Fibroblast of gingiva (primary cell): Measurements from ENCODE around the gene RAPGEF4.

ENCODE experiments used
- DNase-seq: peaks from one replicate; pipeline ENCODE4 v3.0.0-alpha.2; 2011; ENCODE audit warnings: low read depth

RAPGEF4 gene

DNA sequence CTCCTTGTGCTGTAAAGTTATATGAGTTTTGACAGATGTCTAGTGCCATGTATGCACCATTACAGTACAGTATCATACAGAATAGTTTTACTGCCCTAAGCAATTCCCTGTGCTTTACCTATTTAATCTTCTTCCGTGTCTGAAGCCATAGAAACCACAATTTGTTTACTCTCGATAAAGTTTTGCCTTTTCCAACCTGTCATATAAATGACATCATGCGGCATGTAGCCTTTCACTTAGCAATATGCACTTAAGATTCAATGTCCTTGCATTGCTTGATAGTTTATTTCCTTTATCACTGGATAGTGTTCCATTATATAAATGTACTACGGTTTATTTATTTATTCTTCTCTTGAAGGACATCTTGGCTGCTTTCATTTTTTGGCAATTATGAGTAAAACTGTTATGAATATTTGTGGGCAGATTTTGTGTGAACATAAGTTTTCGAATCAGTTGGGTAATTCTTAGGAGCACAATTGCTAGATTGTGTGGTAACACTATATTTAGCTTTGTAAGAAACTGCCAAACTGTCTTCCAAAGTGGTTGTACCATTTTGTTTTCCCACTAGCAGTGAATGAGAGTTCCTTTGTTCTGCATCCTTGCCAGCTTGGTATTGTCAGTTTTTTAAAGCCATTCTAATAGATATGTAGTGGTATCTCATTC is 203.2 kb downstream of the RAPGEF4 start:
- DNase-seq = peak; percentile 16

- no peak for DNase-seq
Measured at GRCh38 chr2:172943539-172943938, 207.9 kb downstream of the RAPGEF4 start.

- DNase-seq = no peak
Measured at GRCh38 chr2:172944022-172944793, 208.6 kb downstream of the RAPGEF4 start.

- no peak for DNase-seq
Measured at GRCh38 chr2:172944794-172945509, 209.3 kb downstream of the RAPGEF4 start.

GRCh38 chr2:172945510-172945850 is 209.8 kb downstream of the RAPGEF4 start:
- no peak for DNase-seq

- no peak for DNase-seq
Measured at GRCh38 chr2:172947461-172948153, 212.0 kb downstream of the RAPGEF4 start.

GRCh38 chr2:172949522-172949921 is 213.9 kb downstream of the RAPGEF4 start:
- no peak for DNase-seq

- DNase-seq = no peak
Measured at GRCh38 chr2:172950565-172950964, 214.9 kb downstream of the RAPGEF4 start.

- DNase-seq = no peak
Measured at GRCh38 chr2:172951554-172951953, 215.9 kb downstream of the RAPGEF4 start.

DNA sequence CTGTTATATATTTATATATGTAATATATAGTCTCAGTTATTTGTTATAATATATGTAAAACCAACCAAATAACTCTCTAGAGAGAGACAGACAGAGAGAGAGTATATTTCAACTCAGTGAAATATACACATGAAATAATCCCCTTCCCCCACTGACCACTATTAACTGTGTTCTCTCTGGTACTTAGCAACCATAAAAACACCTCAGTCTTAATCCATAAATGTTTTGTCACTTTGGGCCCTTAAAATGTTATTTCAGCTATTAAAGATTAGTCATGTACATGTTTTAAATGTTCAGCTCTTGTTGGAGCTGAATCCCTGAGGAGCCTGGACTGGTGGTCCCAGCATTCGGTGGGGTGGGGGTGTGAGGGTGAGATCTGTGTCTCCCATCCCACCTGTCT is 217.8 kb downstream of the RAPGEF4 start:
- DNase-seq = no peak

DNA sequence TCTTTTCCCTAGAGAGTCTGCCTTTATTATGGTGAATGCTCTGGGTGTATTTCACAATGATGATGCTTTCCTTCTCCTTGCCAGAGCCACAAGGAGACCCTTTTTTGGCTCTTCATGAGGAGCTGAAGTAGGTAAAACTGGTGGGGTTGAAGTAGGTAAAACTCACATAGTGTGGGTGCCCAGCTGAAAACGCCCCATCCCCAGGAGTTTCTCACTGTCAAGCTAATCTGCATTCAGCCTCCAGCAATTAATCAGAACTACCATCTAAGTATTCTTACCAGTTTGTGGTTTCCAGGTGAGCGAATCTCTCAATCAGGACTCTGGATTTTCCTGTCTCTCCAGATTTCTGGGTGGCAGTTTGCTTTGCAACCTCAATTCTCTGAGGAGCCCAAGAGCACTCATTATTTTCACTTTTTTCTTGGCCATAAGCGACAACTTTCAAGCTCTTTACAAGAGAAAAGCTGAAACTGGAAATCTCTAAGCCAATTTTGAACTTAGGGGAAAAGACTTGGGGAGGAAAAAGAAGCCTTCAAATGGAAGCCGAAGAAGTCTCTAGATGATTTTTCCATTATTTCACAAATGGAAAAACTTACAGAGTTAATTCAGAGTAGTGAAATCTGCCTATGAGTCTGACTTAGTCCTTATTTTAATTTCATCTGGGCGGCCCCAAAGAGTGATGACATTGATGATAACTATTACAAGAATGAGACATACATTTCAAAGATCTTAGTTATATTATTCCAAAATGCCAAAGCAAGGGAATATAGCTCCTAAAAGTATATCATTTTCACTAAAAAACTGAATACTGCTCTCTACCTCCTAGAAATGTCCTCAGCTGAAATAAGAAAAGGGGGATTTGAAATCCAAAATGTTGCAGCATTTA is 218.6 kb downstream of the RAPGEF4 start:
- DNase-seq = no peak

DNA sequence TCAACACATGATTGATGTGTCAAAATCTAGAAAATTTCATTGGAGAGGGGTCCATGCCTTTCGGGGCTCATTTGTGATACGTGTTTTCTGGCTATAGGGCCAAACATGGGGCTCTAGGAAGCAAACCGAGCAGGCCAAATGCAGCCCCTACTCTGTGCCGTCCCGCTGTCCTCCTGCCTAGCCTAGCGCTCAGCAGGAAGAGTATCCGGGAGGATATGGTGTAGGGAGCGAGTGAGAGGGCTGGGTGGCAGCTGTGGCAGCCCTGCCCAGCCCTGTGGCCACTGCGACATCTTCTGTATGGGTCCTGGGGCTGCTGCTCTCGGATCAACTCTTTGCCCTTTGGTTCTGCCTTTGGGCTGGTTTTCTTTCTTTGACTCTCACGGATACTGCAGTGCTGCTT is 219.9 kb downstream of the RAPGEF4 start:
- no peak for DNase-seq

- DNase-seq = no peak
Measured at GRCh38 chr2:172957734-172958133, 222.1 kb downstream of the RAPGEF4 start.

- DNase-seq = no peak
Measured at GRCh38 chr2:172962082-172962481, 226.4 kb downstream of the RAPGEF4 start.

DNA sequence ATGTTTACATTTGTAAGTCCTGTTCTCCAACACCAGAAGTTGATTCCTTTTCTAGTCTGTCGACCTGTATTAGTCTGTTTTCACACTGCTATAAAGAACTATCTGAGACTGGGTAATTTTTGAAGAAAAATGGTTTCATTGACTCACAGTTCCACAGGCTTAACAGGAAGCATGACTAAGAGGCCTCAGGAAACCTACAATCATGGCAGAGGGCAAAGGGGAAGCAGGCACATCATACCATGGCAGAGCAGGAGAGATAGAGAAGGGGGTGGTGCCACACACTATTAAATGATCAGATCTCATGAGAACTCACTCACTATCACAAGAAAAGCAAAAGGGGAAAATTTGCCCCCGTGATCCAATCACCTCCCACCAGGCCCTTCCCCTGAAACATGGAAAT is 227.2 kb downstream of the RAPGEF4 start:
- DNase-seq = no peak

- DNase-seq = no peak
Measured at GRCh38 chr2:172964511-172965139, 229.0 kb downstream of the RAPGEF4 start.

DNA sequence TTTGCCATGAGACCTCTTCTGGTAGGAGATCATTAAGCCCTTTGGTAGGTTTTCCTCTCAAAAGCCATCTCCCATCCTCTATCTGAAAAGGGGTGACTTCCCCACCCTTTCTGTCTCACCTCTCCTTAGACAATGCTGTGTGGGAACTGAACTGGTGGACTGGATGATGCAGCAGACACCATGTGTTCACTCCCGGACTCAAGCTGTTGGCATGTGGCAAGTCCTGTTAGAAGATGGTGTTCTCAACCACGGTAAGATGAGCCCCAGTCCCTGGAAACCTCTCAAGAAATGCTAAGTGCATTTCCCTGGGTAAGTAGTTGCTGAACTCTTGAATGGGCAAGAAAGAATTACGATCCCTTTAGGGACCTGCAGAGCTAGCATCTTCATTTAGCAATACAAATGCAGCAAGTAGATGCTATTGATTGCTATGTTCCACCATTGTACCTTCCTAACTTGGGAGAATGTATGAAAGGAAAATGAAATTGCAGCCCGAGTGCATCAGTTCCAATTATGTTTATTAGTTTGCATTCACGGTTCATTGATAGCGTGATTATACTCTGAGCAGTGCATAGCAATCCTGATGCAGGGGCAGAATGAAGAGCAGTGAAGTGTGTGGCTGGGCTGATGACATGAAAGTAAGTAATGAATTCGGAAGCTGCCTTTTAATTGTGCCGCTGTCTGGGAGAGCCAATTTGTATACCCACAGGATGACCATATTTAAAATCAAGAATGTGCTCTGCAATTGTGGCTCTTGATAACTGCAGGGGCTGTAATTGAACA is 230.0 kb downstream of the RAPGEF4 start:
- DNase-seq = peak; percentile 26

GRCh38 chr2:172967036-172967982 is 231.7 kb downstream of the RAPGEF4 start:
- no peak for DNase-seq

- peak; percentile 85 for DNase-seq
Measured at GRCh38 chr2:172968061-172968469, 232.4 kb downstream of the RAPGEF4 start.
